GM12878 (cell line): ENCODE results near the gene FBXW8. TPM values are rescaled to one million over a fixed set of nuclear protein-coding genes. Genes with fewer than 3 reads are reported as not detected.
A peak's percentile ranks its signal among the peaks of the same experiment; 100 is the strongest.

Experiments
- ATAC-seq: fragments of 200-7000 bp; cut with Tn5 transposase; 3 replicates; pipeline ENCODE4 v1.9.1; 2020; ENCODE audit warnings: mild to moderate bottlenecking, moderate library complexity
- BruUV-seq: library from RNA; stranded (reverse); fragments of 400-500 nt; replicated peaks from 2 replicates; lab custom pipeline; 2021; lab: Mats Ljungman, UMichigan
- CTCF ChIA-PET: fragments of 300-600 bp; sonication (Branson Sonifier 250); formaldehyde crosslinking; extraction: SDS; loops from one replicate; lab custom pipeline; 2021; ENCODE audit warnings: inconsistent platforms; lab: Yijun Ruan, JAX
- POLR2A ChIA-PET: fragments of 350-600 bp; formaldehyde crosslinking; extraction: SDS; loops from one replicate; lab custom pipeline; 2021; ENCODE audit warnings: inconsistent platforms; lab: Charles Lee
- RAD21 ChIA-PET: fragments of 300-600 bp; sonication (Branson Sonifier 250); formaldehyde crosslinking; loops from one replicate; lab custom pipeline; 2023; ENCODE audit warnings: antibody characterized with exemption; ENCODE audit not compliant: unreplicated experiment; lab: Charles Lee
- SMC1A ChIA-PET: fragments of 300-600 bp; sonication (Branson Sonifier 250); formaldehyde crosslinking; loops from one replicate; lab custom pipeline; 2023; ENCODE audit not compliant: unreplicated experiment, uncharacterized antibody; lab: Charles Lee
- DNase-seq: peaks from one replicate; pipeline ENCODE4 v3.0.0-alpha.2; 2011; ENCODE audit warnings: low read depth, low spot score
- FAIRE-seq: peaks from 3 replicates; lab custom pipeline; 2011; peaks lifted over from hg19 to GRCh38; lab: Jason Lieb, UNC
- H2AFZ ChIP-seq: 2 replicates; pipeline ENCODE4 v1.6.0; 2011; ENCODE audit warnings: low read depth, low read length, control low read depth; ENCODE audit not compliant: control insufficient read depth
- H3K27ac ChIP-seq: 2 replicates; pipeline ENCODE4 v1.5.1; 2011; ENCODE audit warnings: control low read depth; ENCODE audit not compliant: control insufficient read depth, insufficient read depth
- H3K27me3 ChIP-seq, 2 experiments: replicated peaks in 1 of 2; 2 replicates each; pipeline versions ENCODE4 v1.6.0 to v1.6.1; 2011; ENCODE audit warnings: low read length in 1 of 2; ENCODE audit not compliant: control insufficient read depth in 2 of 2, insufficient read depth in 2 of 2
- H3K36me3 ChIP-seq, 2 experiments: 2 replicates each; pipeline ENCODE4 v1.5.1; 2011; ENCODE audit warnings: low read length in 1 of 2; ENCODE audit not compliant: control insufficient read depth in 2 of 2, insufficient read depth in 2 of 2
- H3K4me1 ChIP-seq: 2 replicates; pipeline ENCODE4 v1.6.1; 2011; ENCODE audit warnings: mild to moderate bottlenecking, low read length, moderate library complexity, mixed read lengths; ENCODE audit not compliant: control insufficient read depth, insufficient read depth
- H3K4me2 ChIP-seq: 2 replicates; pipeline ENCODE4 v1.6.0; 2011; ENCODE audit warnings: control low read depth; ENCODE audit not compliant: control insufficient read depth, insufficient read depth
- H3K4me3 ChIP-seq: fragments of 200-600 bp; sonication (generic); 2 replicates; pipeline ENCODE4 v1.5.1; 2016
- H3K79me2 ChIP-seq: 2 replicates; pipeline ENCODE4 v1.6.0; 2011; ENCODE audit warnings: low read length; ENCODE audit not compliant: control insufficient read depth, insufficient read depth
- H3K9ac ChIP-seq: 2 replicates; pipeline ENCODE4 v1.8.0; 2011; ENCODE audit warnings: low read length, control low read depth, mixed read lengths; ENCODE audit not compliant: control insufficient read depth, insufficient read depth
- H3K9me3 ChIP-seq: replicated peaks from 3 replicates; pipeline ENCODE4 v1.5.1; 2011; ENCODE audit warnings: mild to moderate bottlenecking, low read length; ENCODE audit not compliant: control insufficient read depth, insufficient read depth
- H4K20me1 ChIP-seq: 2 replicates; pipeline ENCODE4 v1.6.0; 2011; ENCODE audit not compliant: control insufficient read depth, insufficient read depth
- HCFC1 ChIP-seq: fragments of 150-350 bp; IDR thresholded peaks from 2 replicates; pipeline ENCODE4 v1.6.1; 2014; ENCODE audit warnings: low read length
- IRF3 ChIP-seq: fragments of 450-650 bp; IDR thresholded peaks from 2 replicates; pipeline ENCODE4 v1.6.1; 2014; ENCODE audit warnings: mild to moderate bottlenecking
- SUZ12 ChIP-seq: fragments of 200-600 bp; sonication (generic); IDR thresholded peaks from one replicate; pipeline ENCODE4 v1.6.1; 2018; ENCODE audit warnings: antibody characterized with exemption, mild to moderate bottlenecking; ENCODE audit not compliant: unreplicated experiment
- WGBS: methylation state at CpG from one replicate; pipeline ENCODE4 v1.1.6; 2016; ENCODE audit warnings: low lambda C conversion rate; ENCODE audit not compliant: insufficient replicate concordance, insufficient coverage; ENCODE audit errors: missing lambda C conversion rate; 5-methylcytosine and 5-hydroxymethylcytosine counted together
- in situ Hi-C: fragments of 300-500 bp; cut with MboI; formaldehyde crosslinking; loops from 9 replicates; pipeline ENCODE4 v1.14.3; 2018; ENCODE audit warnings: mixed read lengths
- intact Hi-C: fragments of 100-400 bp; cut with micrococcal nuclease; formaldehyde crosslinking; loops from one replicate; pipeline ENCODE4 v1.14.2; 2022; ENCODE audit not compliant: unreplicated experiment
- polyA plus RNA-seq, 11 experiments: library from polyadenylated mRNA; depleted of rRNA in 4 of 11; unstranded in 6 of 11; stranded (reverse) in 5 of 11; fragments of >200 nt; fragmentation: Nextera tagmentation in 4 of 11; fragmentation: Illumina TruSeq in 1 of 11; extraction: Ambion mirVana in 4 of 11; extraction: Trizol in 1 of 11; gene quantifications; 1 replicate in 1 of 11; 2 replicates in 10 of 11; pipeline versions ENCODE4 v1.2.1 to v1.2.3, GENCODE V29; 2011 to 2016; ENCODE audit warnings: inconsistent platforms in 2 of 11, missing spikeins in 2 of 11, low read depth in 1 of 11
- total RNA-seq, 4 experiments: library from RNA; depleted of rRNA in 3 of 4; stranded (reverse); fragments of >200 nt in 3 of 4; fragmentation: Illumina TruSeq in 1 of 4; extraction: Trizol in 1 of 4; gene quantifications; 2 replicates each; pipeline versions ENCODE4 v1.2.1 to v1.2.3, GENCODE V29; 2013 to 2021

Gene FBXW8
- total and polyA plus RNA-seq, 10 of the 15 experiments (the other 5 are each of a cell fraction or from before 2014, with no cell fraction given), result 0.49 to 7.5 (median 4.4) TPM

GRCh38 chr12:116881325-116881876, 29.3 kb upstream of the FBXW8 start, which contains the start of gene HRK:
Gene HRK (minus strand): TSS chr12:116881441. CDS start chr12:116881307, 134 bp downstream.
- Histone ChIP-seq H3K27me3 (peaks cover 22 to 25% of the 10 kb centered on the region in 2 experiments), H3K27ac (no peak within 1 kb of the TSS), H3K79me2 (no peaks in the 10 kb centered on the region), H3K4me3 (no peak within 1 kb of the TSS), H3K9me3 (no peaks in the 10 kb centered on the region), H3K4me1 (no peaks in the 10 kb centered on the region; the same call in 1 of the 2 replicates), H3K9ac (no peak within 1 kb of the TSS), H4K20me1 (no peaks in the 10 kb centered on the region), H3K36me3 (no peaks in the 10 kb centered on the region), H2AFZ (peak within 1 kb of the TSS; percentile 13; the same call in 1 of the 2 replicates), H3K4me2 (peak within 1 kb of the TSS; percentile 44; the same call in 1 of the 2 replicates)
- RAD21 ChIA-PET, result no interaction called here
- intact Hi-C loops, result loop anchor here (10.0 kb wide), 1 partner anchor 147 kb away; the partner anchor contains the start of genes RNFT2 and SPRING1
- BruUV-seq, result no TSS peak
- no peak for TF ChIP-seq IRF3
- peak; percentile 2 for TF ChIP-seq SUZ12
- no peak for TF ChIP-seq HCFC1
- CTCF ChIA-PET, result no interaction called here
- SMC1A ChIA-PET, result interaction anchor here (0.6 kb wide), 1 partner anchor 585 kb away, joined by 3 read pairs; no protein-coding TSS in a partner anchor
- in situ Hi-C loops, result no loop called here
- DNase-seq (no peak), FAIRE-seq (no peak), ATAC-seq (no peak)
- 2% methylated on average over 32 of the region's 49 CpGs for WGBS
- POLR2A ChIA-PET, result no interaction called here
